CD14-positive monocyte (primary cell): Measurements from ENCODE around the gene SIDT1. TPM values are rescaled to one million over a fixed set of nuclear protein-coding genes. Genes with fewer than 3 reads are reported as not detected.

Source experiments
- DNase-seq, 3 donors: peaks; one replicate each; pipeline ENCODE4 v3.0.0-alpha.2; 2011 to 2022
- H2AFZ ChIP-seq: 2 replicates; pipeline ENCODE4 v1.6.0; 2012; ENCODE audit warnings: mild to moderate bottlenecking, low read depth, low read length, inconsistent platforms; ENCODE audit not compliant: insufficient read depth, poor library complexity, severe bottlenecking
- H3K27ac ChIP-seq, 2 donors: 1 replicate in 1 of 2; 2 replicates in 1 of 2; pipeline ENCODE4 v1.5.1; 2012 to 2013; ENCODE audit warnings: low read length in 2 of 2, control low read depth in 1 of 2, inconsistent platforms in 1 of 2, low read depth in 1 of 2, mild to moderate bottlenecking in 1 of 2
- H3K27me3 ChIP-seq, 2 donors: one replicate each; pipeline versions ENCODE4 v1.6.0 to v1.6.1; 2011 to 2013; ENCODE audit warnings: low read length in 2 of 2; ENCODE audit not compliant: control insufficient read depth in 2 of 2, insufficient read depth in 2 of 2
- H3K36me3 ChIP-seq, 2 donors: replicated peaks in 1 of 2; 1 replicate in 1 of 2; 2 replicates in 1 of 2; pipeline versions ENCODE4 v1.5.1 to v1.6.1; 2012 to 2013; ENCODE audit warnings: low read length in 2 of 2, control low read depth in 1 of 2, inconsistent platforms in 1 of 2, mild to moderate bottlenecking in 1 of 2; ENCODE audit not compliant: insufficient read depth in 2 of 2, control insufficient read depth in 1 of 2
- H3K4me1 ChIP-seq, 2 donors: 1 replicate in 1 of 2; 2 replicates in 1 of 2; pipeline versions ENCODE4 v1.5.1 to v1.6.1; 2012 to 2013; ENCODE audit warnings: low read length in 2 of 2, control low read depth in 1 of 2, inconsistent platforms in 1 of 2, mild to moderate bottlenecking in 1 of 2, moderate library complexity in 1 of 2; ENCODE audit not compliant: insufficient read depth in 2 of 2, control insufficient read depth in 1 of 2
- H3K4me2 ChIP-seq: replicated peaks from 2 replicates; pipeline ENCODE3; 2012; ENCODE audit warnings: low read length, moderate library complexity, mild to moderate bottlenecking; ENCODE audit not compliant: poor library complexity, severe bottlenecking; ENCODE audit errors: extremely low read depth
- H3K4me3 ChIP-seq, 3 experiments: fragments of 200-600 bp in 1 of 3; sonication (generic) in 1 of 3; replicated peaks in 1 of 3; 1 replicate in 2 of 3; 2 replicates in 1 of 3; pipeline ENCODE4 v1.5.1; 2011 to 2013; ENCODE audit warnings: low read length in 3 of 3, mild to moderate bottlenecking in 3 of 3, control low read depth in 2 of 3, low read depth in 2 of 3, inconsistent platforms in 1 of 3, moderate library complexity in 1 of 3
- H3K79me2 ChIP-seq: 2 replicates; pipeline ENCODE4 v1.6.0; 2012; ENCODE audit warnings: mild to moderate bottlenecking, control low read depth, inconsistent platforms, low read length, moderate library complexity; ENCODE audit not compliant: insufficient read depth
- H3K9ac ChIP-seq: 2 replicates; pipeline ENCODE4 v1.6.0; 2017; ENCODE audit warnings: low read length, mild to moderate bottlenecking; ENCODE audit not compliant: insufficient read depth, poor library complexity, severe bottlenecking
- H3K9me3 ChIP-seq, 2 donors: replicated peaks in 1 of 2; 1 replicate in 1 of 2; 2 replicates in 1 of 2; pipeline versions ENCODE4 v1.5.1 to v1.6.1; 2012 to 2013; ENCODE audit warnings: low read length in 2 of 2, control low read depth in 1 of 2; ENCODE audit not compliant: control insufficient read depth in 1 of 2, insufficient read depth in 1 of 2
- H4K20me1 ChIP-seq: 2 replicates; pipeline ENCODE4 v1.6.0; 2012; ENCODE audit warnings: mild to moderate bottlenecking, low read length, control low read depth, moderate library complexity; ENCODE audit not compliant: insufficient read depth
- H3K27ac Mint-ChIP-seq, 7 donors: one replicate each; pipeline ENCODE4 v1.8.0; 2020; ENCODE audit warnings: mild to moderate bottlenecking in 7 of 7, mixed read lengths in 7 of 7, moderate library complexity in 6 of 7, inconsistent platforms in 2 of 7
- H3K27me3 Mint-ChIP-seq, 3 donors: one replicate each; pipeline ENCODE4 v1.8.0; 2021 to 2022; ENCODE audit warnings: low read depth in 3 of 3, mild to moderate bottlenecking in 3 of 3, mixed read lengths in 3 of 3, moderate library complexity in 3 of 3, inconsistent platforms in 1 of 3
- H3K36me3 Mint-ChIP-seq, 2 donors: one replicate each; pipeline ENCODE4 v1.8.0; 2020; ENCODE audit warnings: mixed read lengths in 2 of 2, inconsistent platforms in 1 of 2, mild to moderate bottlenecking in 1 of 2
- H3K4me1 Mint-ChIP-seq: one replicate; pipeline ENCODE4 v1.8.0; 2020; ENCODE audit warnings: mild to moderate bottlenecking, mixed read lengths
- H3K4me3 Mint-ChIP-seq, 2 donors: one replicate each; pipeline ENCODE4 v1.8.0; 2020; ENCODE audit warnings: mild to moderate bottlenecking in 2 of 2, mixed read lengths in 2 of 2, moderate library complexity in 1 of 2
- H3K9me3 Mint-ChIP-seq, 7 donors: one replicate each; pipeline ENCODE4 v1.8.0; 2020 to 2022; ENCODE audit warnings: mixed read lengths in 7 of 7, mild to moderate bottlenecking in 6 of 7, moderate library complexity in 6 of 7, inconsistent platforms in 2 of 7
- WGBS: methylation state at CpG from one replicate; pipeline ENCODE4 v1.1.5; 2013; ENCODE audit warnings: missing lambda C conversion rate; ENCODE audit not compliant: insufficient coverage; 5-methylcytosine and 5-hydroxymethylcytosine counted together
- intact Hi-C, 2 donors: fragments of 100-400 bp; cut with micrococcal nuclease; formaldehyde crosslinking; loops; one replicate each; pipeline versions ENCODE4 v1.15.0 to v1.15.1; 2023
- polyA plus RNA-seq, 3 donors: library from polyadenylated mRNA; depleted of rRNA in 1 of 3; unstranded in 2 of 3; stranded (reverse) in 1 of 3; fragments of 300-500 nt in 2 of 3; fragments of >200 nt in 1 of 3; fragmentation: Illumina TruSeq in 2 of 3; gene quantifications; 1 replicate in 2 of 3; 2 replicates in 1 of 3; pipeline ENCODE4 v1.2.3, GENCODE V29; 2012 to 2021
- TF ChIP-seq, protein P1 (sequence below): fragments of 200-600 bp; IDR thresholded peaks from one replicate; pipeline ENCODE4 v1.8.0; 2022; ENCODE audit warnings: antibody characterized with exemption, mild to moderate bottlenecking

Gene SIDT1
- polyA plus RNA-seq, 3 donors: 3.2 to 7.1 (median 4.0) TPM

GRCh38 chr3:113623324-113623723 lies 91.0 kb downstream of the SIDT1 start:
- TF ChIP-seq, protein P1, sequence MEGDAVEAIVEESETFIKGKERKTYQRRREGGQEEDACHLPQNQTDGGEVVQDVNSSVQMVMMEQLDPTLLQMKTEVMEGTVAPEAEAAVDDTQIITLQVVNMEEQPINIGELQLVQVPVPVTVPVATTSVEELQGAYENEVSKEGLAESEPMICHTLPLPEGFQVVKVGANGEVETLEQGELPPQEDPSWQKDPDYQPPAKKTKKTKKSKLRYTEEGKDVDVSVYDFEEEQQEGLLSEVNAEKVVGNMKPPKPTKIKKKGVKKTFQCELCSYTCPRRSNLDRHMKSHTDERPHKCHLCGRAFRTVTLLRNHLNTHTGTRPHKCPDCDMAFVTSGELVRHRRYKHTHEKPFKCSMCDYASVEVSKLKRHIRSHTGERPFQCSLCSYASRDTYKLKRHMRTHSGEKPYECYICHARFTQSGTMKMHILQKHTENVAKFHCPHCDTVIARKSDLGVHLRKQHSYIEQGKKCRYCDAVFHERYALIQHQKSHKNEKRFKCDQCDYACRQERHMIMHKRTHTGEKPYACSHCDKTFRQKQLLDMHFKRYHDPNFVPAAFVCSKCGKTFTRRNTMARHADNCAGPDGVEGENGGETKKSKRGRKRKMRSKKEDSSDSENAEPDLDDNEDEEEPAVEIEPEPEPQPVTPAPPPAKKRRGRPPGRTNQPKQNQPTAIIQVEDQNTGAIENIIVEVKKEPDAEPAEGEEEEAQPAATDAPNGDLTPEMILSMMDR: no peak
- intact Hi-C loops: no loop called here
- Histone ChIP-seq H3K4me2 (no peak overlapping the region), H3K9ac (no peak overlapping the region), H2AFZ (no peak overlapping the region), H4K20me1 (no peaks in the 10 kb centered on the region), H3K36me3 (no peaks in the 10 kb centered on the region), H3K79me2 (no peaks in the 10 kb centered on the region), H3K9me3 (no peaks in the 10 kb centered on the region), H3K27me3 (no peaks in the 10 kb centered on the region), H3K4me1 (peaks cover 26 to 38% of the 10 kb centered on the region in 2 donors), H3K4me3 (no peak overlapping the region), H3K27ac (no peak overlapping the region)
- 94% methylated on average over 18 of the region's 19 CpGs for WGBS
- H3K4me1 Mint-ChIP-seq: peaks cover 43% of the 10 kb centered on the region
- H3K27me3 Mint-ChIP-seq: peaks cover 0 to 4% (median 0%) of the 10 kb centered on the region in 3 donors
- H3K27ac Mint-ChIP-seq: no peak overlapping the region
- H3K36me3 Mint-ChIP-seq: no peaks in the 10 kb centered on the region
- DNase-seq: no peak
- H3K4me3 Mint-ChIP-seq: no peak overlapping the region
- no peaks in the 10 kb centered on the region for H3K9me3 Mint-ChIP-seq

- DNase-seq: no peak
- Mint-ChIP-seq H3K9me3 (no peaks in the 10 kb centered on the region), H3K27me3 (peaks cover 0 to 4% (median 0%) of the 10 kb centered on the region in 3 donors), H3K36me3 (no peaks in the 10 kb centered on the region), H3K4me3 (no peak overlapping the region), H3K4me1 (peaks cover 44% of the 10 kb centered on the region), H3K27ac (no peak overlapping the region)
- Histone ChIP-seq H2AFZ (no peak overlapping the region), H3K4me1 (peaks cover 26 to 38% of the 10 kb centered on the region in 2 donors), H3K4me2 (no peak overlapping the region), H3K36me3 (no peaks in the 10 kb centered on the region), H3K9ac (no peak overlapping the region), H3K9me3 (no peaks in the 10 kb centered on the region), H3K4me3 (no peak overlapping the region), H3K27ac (no peak overlapping the region), H4K20me1 (no peaks in the 10 kb centered on the region), H3K79me2 (no peaks in the 10 kb centered on the region), H3K27me3 (no peaks in the 10 kb centered on the region)
- TF ChIP-seq, protein P1: no peak
- WGBS: 93% methylated on average over 3 of the region's 7 CpGs
- intact Hi-C loops: no loop called here
These were observed 91.5 kb downstream of the SIDT1 start for GRCh38 chr3:113623811-113624210.
